ENCODE data around the gene C1orf105.

Gene C1orf105

DNA sequence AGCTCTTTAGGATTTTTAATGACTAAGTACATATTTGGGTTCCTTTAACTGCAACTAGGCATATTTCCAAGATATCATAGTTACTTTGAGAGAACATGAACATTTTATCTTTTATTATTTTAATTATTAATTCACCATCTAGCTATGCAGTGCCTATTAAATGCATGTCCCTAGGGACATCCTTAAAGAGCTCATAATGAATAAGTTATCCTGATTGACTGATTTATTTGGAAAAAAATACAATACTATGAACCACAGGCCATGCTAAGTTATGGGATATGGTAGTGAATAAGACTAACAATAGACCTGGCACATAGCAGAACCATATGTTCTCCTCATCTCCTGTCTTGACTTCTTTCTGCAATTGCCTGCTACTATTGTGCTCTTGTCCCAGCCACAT is 16.4 kb upstream of the C1orf105 start:
- no peaks in the 10 kb centered on the region for H3K36me3 ChIP-seq (ENCODE audit: control insufficient read depth, insufficient read depth, low read length)
- H3K4me3 ChIP-seq (replicated peaks; ENCODE audit: low read depth, low read length), result no peak overlapping the region
- TF ChIP-seq, protein P1, sequence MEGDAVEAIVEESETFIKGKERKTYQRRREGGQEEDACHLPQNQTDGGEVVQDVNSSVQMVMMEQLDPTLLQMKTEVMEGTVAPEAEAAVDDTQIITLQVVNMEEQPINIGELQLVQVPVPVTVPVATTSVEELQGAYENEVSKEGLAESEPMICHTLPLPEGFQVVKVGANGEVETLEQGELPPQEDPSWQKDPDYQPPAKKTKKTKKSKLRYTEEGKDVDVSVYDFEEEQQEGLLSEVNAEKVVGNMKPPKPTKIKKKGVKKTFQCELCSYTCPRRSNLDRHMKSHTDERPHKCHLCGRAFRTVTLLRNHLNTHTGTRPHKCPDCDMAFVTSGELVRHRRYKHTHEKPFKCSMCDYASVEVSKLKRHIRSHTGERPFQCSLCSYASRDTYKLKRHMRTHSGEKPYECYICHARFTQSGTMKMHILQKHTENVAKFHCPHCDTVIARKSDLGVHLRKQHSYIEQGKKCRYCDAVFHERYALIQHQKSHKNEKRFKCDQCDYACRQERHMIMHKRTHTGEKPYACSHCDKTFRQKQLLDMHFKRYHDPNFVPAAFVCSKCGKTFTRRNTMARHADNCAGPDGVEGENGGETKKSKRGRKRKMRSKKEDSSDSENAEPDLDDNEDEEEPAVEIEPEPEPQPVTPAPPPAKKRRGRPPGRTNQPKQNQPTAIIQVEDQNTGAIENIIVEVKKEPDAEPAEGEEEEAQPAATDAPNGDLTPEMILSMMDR (IDR thresholded peaks at IDR 0.05; ENCODE audit: insufficient read depth, low read length, poor library complexity, severe bottlenecking), result no peak
- DNase-seq (ENCODE audit: extremely low read depth, insufficient read length), result no peak
- no peaks in the 10 kb centered on the region for H3K27me3 ChIP-seq (replicated peaks; ENCODE audit: control insufficient read depth, insufficient read depth, low read length)

DNA sequence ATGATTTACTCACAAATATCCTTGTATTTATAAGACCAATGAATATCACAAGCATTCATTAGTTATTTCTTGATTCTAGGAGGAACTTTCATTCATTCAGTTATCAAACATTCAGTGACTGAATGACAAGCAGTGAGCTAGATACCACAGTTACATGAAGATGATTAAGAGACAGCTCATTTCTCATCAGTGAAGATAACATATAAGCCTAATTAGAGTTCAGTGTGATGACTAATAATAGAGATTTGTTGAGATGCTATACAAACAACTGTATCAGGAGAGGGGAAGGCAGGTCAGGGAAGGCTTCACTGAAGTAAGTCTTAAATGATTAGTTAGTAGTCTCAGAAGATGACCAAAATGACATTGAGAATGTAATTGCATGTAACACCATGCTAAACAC is 14.6 kb upstream of the C1orf105 start:
- no peak for DNase-seq (ENCODE audit: extremely low read depth, insufficient read length)
- H3K4me3 ChIP-seq (replicated peaks; ENCODE audit: low read depth, low read length), result no peak overlapping the region
- no peaks in the 10 kb centered on the region for H3K27me3 ChIP-seq (replicated peaks; ENCODE audit: control insufficient read depth, insufficient read depth, low read length)
- no peaks in the 10 kb centered on the region for H3K36me3 ChIP-seq (ENCODE audit: control insufficient read depth, insufficient read depth, low read length)
- TF ChIP-seq, protein P1 (IDR thresholded peaks at IDR 0.05; ENCODE audit: insufficient read depth, low read length, poor library complexity, severe bottlenecking), result no peak

DNA sequence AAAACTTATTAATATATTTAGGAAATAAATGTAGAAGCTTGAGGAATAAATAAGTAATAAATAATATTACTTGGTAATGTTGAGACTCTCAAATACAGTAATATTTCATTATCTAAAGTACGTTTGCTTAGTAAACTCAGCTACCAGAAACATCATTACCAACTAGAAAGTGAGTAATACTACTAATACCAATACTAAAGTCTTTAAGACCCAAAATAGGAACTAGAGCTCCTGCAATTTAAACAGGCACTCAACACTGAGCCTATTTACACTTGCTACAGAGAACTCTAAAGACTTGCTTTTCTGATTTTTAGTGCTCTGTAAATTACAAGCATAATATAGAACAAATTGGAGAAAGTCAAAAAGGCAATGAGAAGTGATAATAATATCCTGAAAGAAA is 13.5 kb upstream of the C1orf105 start:
- no peak for DNase-seq (ENCODE audit: extremely low read depth, insufficient read length)
- Histone ChIP-seq H3K4me3 (replicated peaks; ENCODE audit: low read depth, low read length) (no peak overlapping the region), H3K36me3 (ENCODE audit: control insufficient read depth, insufficient read depth, low read length) (no peaks in the 10 kb centered on the region), H3K27me3 (replicated peaks; ENCODE audit: control insufficient read depth, insufficient read depth, low read length) (no peaks in the 10 kb centered on the region)
- TF ChIP-seq, protein P1 (IDR thresholded peaks at IDR 0.05; ENCODE audit: insufficient read depth, low read length, poor library complexity, severe bottlenecking), result no peak

DNA sequence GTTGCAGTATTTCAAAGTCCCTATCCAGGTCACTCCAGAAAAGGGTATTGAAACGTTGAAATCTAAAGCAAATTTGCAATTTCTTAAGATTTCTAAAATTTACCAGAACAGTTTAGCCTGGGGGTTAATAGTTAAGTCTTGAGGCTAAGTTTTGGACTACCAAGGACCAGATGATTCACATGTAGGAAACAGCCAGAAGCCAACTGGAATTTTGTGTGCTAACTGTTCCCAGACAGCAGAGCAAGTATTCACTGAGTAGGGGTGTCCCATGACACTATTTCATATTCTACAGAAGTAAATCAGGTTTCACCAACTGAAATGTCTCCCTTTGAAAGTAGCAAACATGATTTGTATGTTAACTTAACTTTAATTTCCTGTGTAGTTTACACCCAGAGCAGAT is 11.5 kb upstream of the C1orf105 start:
- no peaks in the 10 kb centered on the region for H3K27me3 ChIP-seq (replicated peaks; ENCODE audit: control insufficient read depth, insufficient read depth, low read length)
- H3K4me3 ChIP-seq (replicated peaks; ENCODE audit: low read depth, low read length), result no peak overlapping the region
- no peaks in the 10 kb centered on the region for H3K36me3 ChIP-seq (ENCODE audit: control insufficient read depth, insufficient read depth, low read length)
- no peak for DNase-seq (ENCODE audit: extremely low read depth, insufficient read length)
- TF ChIP-seq, protein P1 (IDR thresholded peaks at IDR 0.05; ENCODE audit: insufficient read depth, low read length, poor library complexity, severe bottlenecking), result no peak

DNA sequence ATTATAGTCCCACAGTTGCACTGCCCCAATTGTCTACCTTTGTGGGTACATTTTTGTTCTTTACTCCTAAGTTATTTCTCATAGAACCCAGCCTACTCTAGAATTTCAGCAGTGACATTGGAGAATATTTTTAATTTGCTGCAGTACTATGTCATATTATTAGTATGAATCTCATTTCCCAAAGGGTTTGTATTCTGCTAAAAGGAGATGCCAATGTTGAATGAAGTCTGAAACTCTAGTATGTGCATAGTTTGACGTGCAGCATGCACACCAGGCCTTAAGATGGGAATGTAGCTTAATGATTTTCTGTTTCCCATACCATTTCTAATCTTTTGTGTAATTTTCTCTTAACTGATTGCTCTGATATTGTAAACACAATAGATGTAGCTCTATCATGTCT is 10.5 kb upstream of the C1orf105 start:
- no peak for DNase-seq (ENCODE audit: extremely low read depth, insufficient read length)
- no peaks in the 10 kb centered on the region for H3K27me3 ChIP-seq (replicated peaks; ENCODE audit: control insufficient read depth, insufficient read depth, low read length)
- TF ChIP-seq, protein P1 (IDR thresholded peaks at IDR 0.05; ENCODE audit: insufficient read depth, low read length, poor library complexity, severe bottlenecking), result no peak
- no peaks in the 10 kb centered on the region for H3K36me3 ChIP-seq (ENCODE audit: control insufficient read depth, insufficient read depth, low read length)
- no peak overlapping the region for H3K4me3 ChIP-seq (replicated peaks; ENCODE audit: low read depth, low read length)

DNA sequence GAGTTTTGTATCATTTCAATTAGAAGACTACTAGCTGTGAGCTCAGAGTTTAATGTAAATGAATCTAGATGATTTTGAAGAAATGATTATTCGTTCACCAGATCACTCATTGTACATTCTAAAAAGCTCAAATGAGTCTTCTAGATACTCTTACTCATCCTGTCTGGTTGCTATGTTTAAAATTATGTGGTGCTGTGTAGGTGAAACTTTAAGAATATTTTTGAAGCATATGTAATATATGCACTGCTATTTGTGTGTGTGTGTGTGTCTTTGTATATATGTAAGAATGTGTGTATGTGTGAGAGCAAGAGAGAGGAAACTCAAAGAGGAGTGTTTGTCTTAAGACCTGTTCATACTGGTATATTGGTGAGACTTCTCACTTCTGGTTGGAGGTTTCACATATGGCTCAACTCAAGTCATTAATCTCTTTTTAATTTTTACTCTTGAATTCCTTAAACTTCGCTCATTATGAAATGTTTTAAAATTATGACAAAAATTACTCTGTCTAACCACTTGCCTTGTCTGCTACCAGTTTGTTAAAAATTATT is 8.6 kb upstream of the C1orf105 start:
- DNase-seq (ENCODE audit: extremely low read depth, insufficient read length), result no peak
- TF ChIP-seq, protein P1 (IDR thresholded peaks at IDR 0.05; ENCODE audit: insufficient read depth, low read length, poor library complexity, severe bottlenecking), result no peak
- no peaks in the 10 kb centered on the region for H3K27me3 ChIP-seq (replicated peaks; ENCODE audit: control insufficient read depth, insufficient read depth, low read length)
- H3K4me3 ChIP-seq (replicated peaks; ENCODE audit: low read depth, low read length), result no peak overlapping the region
- H3K36me3 ChIP-seq (ENCODE audit: control insufficient read depth, insufficient read depth, low read length), result no peaks in the 10 kb centered on the region
